Smooth muscle cell (in vitro differentiated cells): ENCODE results near the gene PTPRN2. TPM values are rescaled to one million over a fixed set of nuclear protein-coding genes. Genes with fewer than 3 reads are reported as not detected.

Experiments
- DNase-seq: peaks from one replicate; lab custom pipeline; 2025; ENCODE audit not compliant: unreplicated experiment; lab: John Stamatoyannopoulos, UW
- H2AFZ ChIP-seq: fragments of 200-600 bp; sonication (generic); 2 replicates; pipeline ENCODE4 v1.6.0; 2016; ENCODE audit warnings: antibody characterized with exemption, low read depth, mild to moderate bottlenecking
- H3F3A ChIP-seq: fragments of 200-600 bp; sonication (generic); 2 replicates; pipeline ENCODE4 v1.6.0; 2017; ENCODE audit warnings: antibody characterized with exemption, low read depth
- H3K27ac ChIP-seq: fragments of 200-600 bp; sonication (generic); 2 replicates; pipeline ENCODE4 v1.5.1; 2016; ENCODE audit warnings: low read depth, mild to moderate bottlenecking
- H3K27me3 ChIP-seq: fragments of 200-600 bp; sonication (generic); 2 replicates; pipeline ENCODE4 v1.6.1; 2016; ENCODE audit warnings: low read depth, mild to moderate bottlenecking
- H3K36me3 ChIP-seq: fragments of 200-600 bp; sonication (generic); 2 replicates; pipeline ENCODE4 v1.5.1; 2016; ENCODE audit warnings: low read depth
- H3K4me1 ChIP-seq: fragments of 200-600 bp; sonication (generic); 2 replicates; pipeline ENCODE4 v1.5.1; 2016; ENCODE audit warnings: low read depth
- H3K4me2 ChIP-seq: fragments of 200-600 bp; sonication (generic); 2 replicates; pipeline ENCODE4 v1.6.0; 2016; ENCODE audit warnings: mild to moderate bottlenecking
- H3K4me3 ChIP-seq: fragments of 200-600 bp; sonication (generic); 2 replicates; pipeline ENCODE4 v1.5.1; 2016; ENCODE audit warnings: mild to moderate bottlenecking
- H3K79me2 ChIP-seq: fragments of 200-600 bp; sonication (generic); 2 replicates; pipeline ENCODE4 v1.6.0; 2016; ENCODE audit warnings: low read depth, mild to moderate bottlenecking
- H3K9ac ChIP-seq: fragments of 200-600 bp; sonication (generic); 2 replicates; pipeline ENCODE4 v1.6.0; 2016; ENCODE audit warnings: low read depth
- H3K9me3 ChIP-seq: fragments of 200-600 bp; sonication (generic); replicated peaks from 2 replicates; pipeline ENCODE4 v1.5.1; 2016; ENCODE audit warnings: low read depth
- H4K20me1 ChIP-seq: fragments of 200-600 bp; sonication (generic); 2 replicates; pipeline ENCODE4 v1.6.0; 2016; ENCODE audit warnings: low read depth
- CTCF ChIP-seq: fragments of 200-600 bp; sonication (generic); IDR thresholded peaks from 2 replicates; pipeline ENCODE4 v1.5.1; 2017; ENCODE audit warnings: borderline replicate concordance, mild to moderate bottlenecking, antibody characterized with exemption; ENCODE audit not compliant: insufficient read depth, poor library complexity, severe bottlenecking
- WGBS: methylation state at CpG from one replicate; pipeline ENCODE4 v1.1.7; 2016; ENCODE audit warnings: low lambda C conversion rate; 5-methylcytosine and 5-hydroxymethylcytosine counted together
- polyA plus RNA-seq: library from polyadenylated mRNA; unstranded; fragments of >200 nt; fragmentation: Nextera tagmentation; extraction: Ambion mirVana; gene quantifications from 2 replicates; pipeline ENCODE4 v1.2.1, GENCODE V29; 2016
- total RNA-seq: library from RNA; depleted of rRNA; stranded (reverse); fragments of >200 nt; gene quantifications from 2 replicates; pipeline ENCODE4 v1.2.3, GENCODE V29; 2014

The PTPRN2 gene
- total and polyA plus RNA-seq, 2 experiments from 2014 or later = 0.09 to 0.87 TPM

DNA sequence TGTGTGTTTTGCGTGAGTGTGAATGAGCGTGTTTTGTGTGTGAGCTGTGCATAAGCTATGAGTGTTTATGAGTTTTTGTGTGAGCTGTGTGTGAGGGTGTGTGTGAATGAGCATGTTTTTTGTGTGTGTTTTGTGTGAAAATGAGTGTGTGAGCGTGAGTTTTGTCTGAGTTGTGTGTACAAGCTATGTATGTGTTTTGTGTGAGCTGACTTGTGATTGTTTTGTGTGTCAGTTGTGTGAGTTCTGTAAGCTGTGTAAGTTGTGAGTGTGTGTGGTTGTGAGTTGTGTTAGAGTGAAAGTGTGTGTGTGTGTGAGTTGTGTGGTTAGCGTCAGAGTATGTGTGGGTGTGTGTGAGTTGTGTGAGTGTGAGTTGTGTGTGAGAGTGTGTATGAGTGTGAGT is 343.2 kb downstream of the PTPRN2 start:
- Histone ChIP-seq H3K4me3 (no peak overlapping the region), H3K9ac (no peak overlapping the region), H3K27me3 (no peaks in the 10 kb centered on the region), H2AFZ (no peak overlapping the region), H3K36me3 (no peaks in the 10 kb centered on the region), H4K20me1 (no peaks in the 10 kb centered on the region), H3K27ac (no peak overlapping the region), H3F3A (no peaks in the 10 kb centered on the region), H3K9me3 (no peaks in the 10 kb centered on the region), H3K79me2 (no peaks in the 10 kb centered on the region), H3K4me2 (no peak overlapping the region), H3K4me1 (no peaks in the 10 kb centered on the region)
- TF ChIP-seq CTCF = no peak
- WGBS = 96% methylated on average over 4 of the region's 4 CpGs
- DNase-seq = no peak

DNA sequence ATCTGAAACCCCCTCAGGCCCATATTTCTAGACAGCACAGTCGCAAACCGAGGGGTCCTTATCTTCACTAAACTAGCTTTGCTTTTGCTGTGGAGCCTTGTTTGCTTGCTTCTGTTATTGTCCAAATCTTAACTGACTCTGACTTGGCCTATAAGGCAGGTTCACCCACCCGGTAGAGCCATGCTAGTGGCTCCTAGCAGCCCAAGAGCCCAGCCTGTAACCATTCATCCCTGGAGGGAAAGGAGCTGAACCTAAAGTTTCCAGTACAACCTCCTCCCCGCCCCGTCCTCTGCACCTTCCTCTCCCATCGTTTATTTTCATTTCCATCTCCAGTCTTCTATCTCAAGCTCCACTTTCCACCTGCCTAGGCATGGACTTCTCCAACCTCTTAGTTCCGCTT is 345.7 kb downstream of the PTPRN2 start:
- Histone ChIP-seq H3K9ac (no peak overlapping the region), H3F3A (no peaks in the 10 kb centered on the region), H3K27me3 (no peaks in the 10 kb centered on the region), H3K9me3 (no peaks in the 10 kb centered on the region), H3K4me2 (no peak overlapping the region), H3K4me3 (no peak overlapping the region), H4K20me1 (no peaks in the 10 kb centered on the region), H2AFZ (no peak overlapping the region), H3K27ac (no peak overlapping the region), H3K4me1 (no peaks in the 10 kb centered on the region), H3K36me3 (no peaks in the 10 kb centered on the region), H3K79me2 (no peaks in the 10 kb centered on the region)
- no peak for DNase-seq
- 81% methylated on average over 7 of the region's 7 CpGs for WGBS
- no peak for TF ChIP-seq CTCF

- Histone ChIP-seq H3K36me3 (no peaks in the 10 kb centered on the region), H3K79me2 (no peaks in the 10 kb centered on the region), H3K9ac (no peak overlapping the region), H4K20me1 (no peaks in the 10 kb centered on the region), H3F3A (no peaks in the 10 kb centered on the region), H3K27ac (no peak overlapping the region), H3K4me2 (no peak overlapping the region), H3K4me3 (no peak overlapping the region), H2AFZ (no peak overlapping the region), H3K4me1 (no peaks in the 10 kb centered on the region), H3K9me3 (no peaks in the 10 kb centered on the region), H3K27me3 (no peaks in the 10 kb centered on the region)
- no peak for DNase-seq
- WGBS = 73% methylated on average over 3 of the region's 3 CpGs
- TF ChIP-seq CTCF = no peak
Measured at GRCh38 chr7:158240801-158241200, 346.8 kb downstream of the PTPRN2 start.

- no peak for DNase-seq
- no peaks in the 10 kb centered on the region for H3K9me3 ChIP-seq
- WGBS = 82% methylated on average over 30 of the region's 30 CpGs
Measured at GRCh38 chr7:158239290-158239981, 348.2 kb downstream of the PTPRN2 start.

More at GRCh38 chr7:158239290-158239981, 348.2 kb downstream of the PTPRN2 start:
- no peaks in the 10 kb centered on the region for H3K27me3 ChIP-seq
- no peak overlapping the region for H3K4me3 ChIP-seq
- no peak overlapping the region for H3K4me2 ChIP-seq
- H3K36me3 ChIP-seq = no peaks in the 10 kb centered on the region
- H3K4me1 ChIP-seq = no peaks in the 10 kb centered on the region
- H4K20me1 ChIP-seq = no peaks in the 10 kb centered on the region
- H3K9ac ChIP-seq = no peak overlapping the region
- H3F3A ChIP-seq = no peaks in the 10 kb centered on the region
- no peak for TF ChIP-seq CTCF
- H2AFZ ChIP-seq = no peak overlapping the region
- H3K79me2 ChIP-seq = no peaks in the 10 kb centered on the region
- H3K27ac ChIP-seq = no peak overlapping the region
